ENCODE data around the gene DUOX2. TPM values are rescaled to one million over a fixed set of nuclear protein-coding genes. Genes with fewer than 3 reads are reported as not detected.

The DUOX2 gene
- total RNA-seq, 1 donor, result not detected

DNA sequence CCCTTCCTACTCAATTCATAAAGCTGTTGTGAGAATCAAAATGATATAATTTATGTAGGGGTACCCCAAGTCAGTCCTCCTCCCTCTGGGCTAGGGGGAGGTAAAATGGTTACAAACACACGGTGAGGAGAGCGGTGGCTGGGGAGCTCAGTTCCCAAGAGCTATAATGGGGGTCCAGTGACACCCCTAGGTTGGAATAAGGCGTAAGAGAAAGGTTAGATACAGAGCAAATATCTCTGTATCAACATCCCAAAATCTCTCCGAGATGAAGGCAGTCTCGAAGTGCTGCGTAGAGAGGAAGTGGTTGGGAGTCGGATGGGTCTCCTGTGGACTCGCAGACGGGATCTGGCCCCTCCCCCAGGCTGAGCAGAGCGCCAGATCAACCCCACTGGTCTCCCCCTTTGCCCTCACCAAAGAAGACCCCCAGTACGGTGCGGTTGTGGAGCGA is 1.8 kb downstream of the DUOX2 start:
- TF ChIP-seq, protein P1, sequence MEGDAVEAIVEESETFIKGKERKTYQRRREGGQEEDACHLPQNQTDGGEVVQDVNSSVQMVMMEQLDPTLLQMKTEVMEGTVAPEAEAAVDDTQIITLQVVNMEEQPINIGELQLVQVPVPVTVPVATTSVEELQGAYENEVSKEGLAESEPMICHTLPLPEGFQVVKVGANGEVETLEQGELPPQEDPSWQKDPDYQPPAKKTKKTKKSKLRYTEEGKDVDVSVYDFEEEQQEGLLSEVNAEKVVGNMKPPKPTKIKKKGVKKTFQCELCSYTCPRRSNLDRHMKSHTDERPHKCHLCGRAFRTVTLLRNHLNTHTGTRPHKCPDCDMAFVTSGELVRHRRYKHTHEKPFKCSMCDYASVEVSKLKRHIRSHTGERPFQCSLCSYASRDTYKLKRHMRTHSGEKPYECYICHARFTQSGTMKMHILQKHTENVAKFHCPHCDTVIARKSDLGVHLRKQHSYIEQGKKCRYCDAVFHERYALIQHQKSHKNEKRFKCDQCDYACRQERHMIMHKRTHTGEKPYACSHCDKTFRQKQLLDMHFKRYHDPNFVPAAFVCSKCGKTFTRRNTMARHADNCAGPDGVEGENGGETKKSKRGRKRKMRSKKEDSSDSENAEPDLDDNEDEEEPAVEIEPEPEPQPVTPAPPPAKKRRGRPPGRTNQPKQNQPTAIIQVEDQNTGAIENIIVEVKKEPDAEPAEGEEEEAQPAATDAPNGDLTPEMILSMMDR (IDR thresholded peaks at IDR 0.05; ENCODE audit: extremely low read depth, low read depth, low read length), result no peak

DNA sequence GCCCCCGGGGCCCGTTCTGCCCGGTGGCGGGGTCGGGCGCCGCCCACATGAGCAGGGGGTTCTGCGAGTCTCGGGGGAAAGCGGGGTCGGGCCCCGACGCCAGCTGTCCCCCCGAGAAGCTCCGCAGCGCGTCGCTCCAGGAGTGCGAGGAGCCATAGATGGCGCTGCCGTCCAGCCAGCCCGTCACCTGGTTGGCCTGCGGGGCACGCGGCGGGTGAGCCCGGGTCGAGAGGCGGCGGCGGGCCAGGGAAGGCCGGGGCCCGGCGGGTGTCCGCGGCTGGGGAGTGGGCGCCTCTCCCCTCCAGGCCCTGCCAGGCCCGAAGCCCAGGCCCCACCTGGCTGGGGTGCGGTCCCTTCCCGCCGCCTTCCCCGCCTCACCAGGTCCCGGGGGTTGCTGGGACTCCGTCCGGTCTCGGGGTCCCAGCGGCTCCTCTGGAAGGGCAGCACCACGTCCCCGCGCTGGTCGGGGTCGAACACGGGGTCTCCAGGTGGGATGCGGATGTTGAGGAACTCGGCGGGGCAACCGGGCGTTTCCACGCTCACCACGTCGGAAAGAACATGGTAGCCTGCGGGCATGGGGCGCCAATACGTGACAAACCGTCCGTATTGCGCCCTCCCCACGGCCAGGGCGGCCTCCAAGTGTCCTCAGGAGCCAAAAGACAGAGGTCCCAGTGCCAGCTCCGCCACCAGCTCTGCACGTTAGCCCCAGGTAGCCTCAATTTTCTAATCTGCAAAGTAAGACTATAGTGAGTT is 2.4 kb downstream of the DUOX2 start:
- Histone ChIP-seq H3K9me3 (ENCODE audit: low read depth, low read length) (no peaks in the 10 kb centered on the region), H3K4me3 (ENCODE audit: insufficient read depth, low read length) (no peak overlapping the region), H3K4me2 (ENCODE audit: insufficient read depth, low read length) (no peak overlapping the region), H3K27me3 (ENCODE audit: insufficient read depth, low read length) (peaks cover 81% of the 10 kb centered on the region), H3K79me2 (ENCODE audit: insufficient read depth, low read length) (no peaks in the 10 kb centered on the region), H4K20me1 (ENCODE audit: insufficient read depth, low read length) (no peaks in the 10 kb centered on the region), H3K36me3 (ENCODE audit: insufficient read depth, low read length) (no peaks in the 10 kb centered on the region), H2AFZ (ENCODE audit: low read length) (no peak overlapping the region), H3K4me1 (ENCODE audit: insufficient read depth, low read length) (no peaks in the 10 kb centered on the region), H3K27ac (ENCODE audit: low read depth, low read length) (no peak overlapping the region)
- TF ChIP-seq, protein P1 (IDR thresholded peaks at IDR 0.05; ENCODE audit: extremely low read depth, low read depth, low read length), result no peak
- DNase-seq (ENCODE audit: insufficient read length, low spot score, missing footprints), result peak; percentile 83

More for the DNA sequence above, 1.8 kb downstream of the DUOX2 start:
- Histone ChIP-seq H3K4me2 (ENCODE audit: insufficient read depth, low read length) (no peak overlapping the region), H3K27ac (ENCODE audit: low read depth, low read length) (no peak overlapping the region), H3K4me3 (ENCODE audit: insufficient read depth, low read length) (no peak overlapping the region), H3K36me3 (ENCODE audit: insufficient read depth, low read length) (no peaks in the 10 kb centered on the region), H4K20me1 (ENCODE audit: insufficient read depth, low read length) (no peaks in the 10 kb centered on the region), H3K4me1 (ENCODE audit: insufficient read depth, low read length) (no peaks in the 10 kb centered on the region), H3K27me3 (ENCODE audit: insufficient read depth, low read length) (peaks cover 85% of the 10 kb centered on the region), H3K79me2 (ENCODE audit: insufficient read depth, low read length) (no peaks in the 10 kb centered on the region), H3K9me3 (ENCODE audit: low read depth, low read length) (no peaks in the 10 kb centered on the region), H2AFZ (ENCODE audit: low read length) (no peak overlapping the region)
- peak; percentile 85 for DNase-seq (ENCODE audit: insufficient read length, low spot score, missing footprints)

DNA sequence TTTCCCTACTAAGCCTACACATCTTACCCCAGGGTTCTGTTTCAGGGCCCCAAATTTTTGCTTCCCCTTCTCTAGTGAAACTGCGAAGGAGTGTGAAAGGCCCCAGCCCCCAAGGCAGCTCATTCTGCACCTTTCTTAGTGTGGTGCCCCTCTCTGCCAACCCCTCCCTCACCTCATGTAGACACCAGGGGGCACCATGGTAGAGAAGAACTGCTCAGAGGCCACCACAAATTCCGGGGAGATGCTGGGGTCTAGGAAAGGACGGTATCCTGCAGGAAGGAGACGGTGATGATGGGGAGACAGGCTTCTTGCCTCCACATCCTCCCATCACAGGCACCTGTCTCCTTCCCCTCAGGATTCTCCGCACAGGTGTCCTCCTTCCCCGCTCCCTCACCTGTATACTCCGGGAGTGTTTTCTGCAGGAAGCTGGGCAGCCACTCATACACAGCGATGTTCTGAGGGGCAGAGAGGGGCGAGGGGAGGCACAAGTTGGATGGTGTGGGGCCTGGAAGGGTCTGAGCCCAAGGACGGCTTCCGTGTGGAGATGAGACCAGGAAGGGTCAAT is 3.6 kb downstream of the DUOX2 start:
- H3K9me3 ChIP-seq (ENCODE audit: low read depth, low read length), result no peaks in the 10 kb centered on the region
- no peak overlapping the region for H3K27ac ChIP-seq (ENCODE audit: low read depth, low read length)
- TF ChIP-seq, protein P1 (IDR thresholded peaks at IDR 0.05; ENCODE audit: extremely low read depth, low read depth, low read length), result peak; percentile 19

DNA sequence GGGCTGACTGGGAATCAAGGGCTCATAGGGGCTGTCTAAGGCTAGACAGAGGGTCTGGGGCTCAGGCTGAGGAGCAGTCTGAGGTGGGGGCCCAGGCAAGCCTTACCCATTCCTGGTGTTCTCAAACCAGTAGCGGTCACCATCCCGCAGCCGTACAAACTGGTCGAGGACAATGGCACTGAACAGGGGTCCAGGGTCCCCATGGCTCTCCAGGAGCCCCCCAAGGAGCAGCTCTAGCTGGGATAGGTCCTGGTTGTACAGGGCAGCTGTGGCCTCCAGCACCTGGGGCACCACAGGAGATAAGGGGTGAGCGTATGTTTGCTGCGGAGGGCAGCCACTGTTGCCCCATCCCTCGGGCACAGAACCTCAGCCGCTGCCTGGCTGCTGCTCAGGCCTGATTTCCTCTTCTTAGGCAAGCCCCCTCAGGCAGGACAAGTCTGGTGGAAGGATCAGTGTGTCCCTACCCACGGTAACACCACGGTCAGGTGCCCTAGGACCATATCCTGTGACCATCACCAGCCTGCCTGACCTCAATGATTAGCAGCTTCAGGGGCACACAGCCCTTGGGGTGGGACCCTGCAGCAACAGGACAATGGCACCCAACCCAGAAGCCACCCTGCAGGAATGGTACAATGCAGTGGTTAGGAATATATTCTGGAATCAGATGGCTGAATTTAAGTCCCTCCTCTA is 5.9 kb downstream of the DUOX2 start:
- Histone ChIP-seq H3K27ac (ENCODE audit: low read depth, low read length) (no peak overlapping the region), H3K27me3 (ENCODE audit: insufficient read depth, low read length) (peaks cover 50% of the 10 kb centered on the region), H3K36me3 (ENCODE audit: insufficient read depth, low read length) (no peaks in the 10 kb centered on the region), H3K4me1 (ENCODE audit: insufficient read depth, low read length) (no peaks in the 10 kb centered on the region), H3K4me2 (ENCODE audit: insufficient read depth, low read length) (no peak overlapping the region), H3K4me3 (ENCODE audit: insufficient read depth, low read length) (no peak overlapping the region), H2AFZ (ENCODE audit: low read length) (no peak overlapping the region), H4K20me1 (ENCODE audit: insufficient read depth, low read length) (no peaks in the 10 kb centered on the region), H3K79me2 (ENCODE audit: insufficient read depth, low read length) (no peaks in the 10 kb centered on the region), H3K9me3 (ENCODE audit: low read depth, low read length) (no peaks in the 10 kb centered on the region)
- TF ChIP-seq, protein P1 (IDR thresholded peaks at IDR 0.05; ENCODE audit: extremely low read depth, low read depth, low read length), result no peak
- peak; percentile 73 for DNase-seq (ENCODE audit: insufficient read length, low spot score, missing footprints)

More for the DNA sequence above, 3.6 kb downstream of the DUOX2 start:
- Histone ChIP-seq H3K27me3 (ENCODE audit: insufficient read depth, low read length) (peaks cover 70% of the 10 kb centered on the region), H4K20me1 (ENCODE audit: insufficient read depth, low read length) (no peaks in the 10 kb centered on the region), H3K79me2 (ENCODE audit: insufficient read depth, low read length) (no peaks in the 10 kb centered on the region), H3K4me3 (ENCODE audit: insufficient read depth, low read length) (no peak overlapping the region), H3K4me1 (ENCODE audit: insufficient read depth, low read length) (no peaks in the 10 kb centered on the region), H2AFZ (ENCODE audit: low read length) (no peak overlapping the region), H3K36me3 (ENCODE audit: insufficient read depth, low read length) (no peaks in the 10 kb centered on the region), H3K4me2 (ENCODE audit: insufficient read depth, low read length) (no peak overlapping the region)
- peak; percentile 79 for DNase-seq (ENCODE audit: insufficient read length, low spot score, missing footprints)
